GM13977 (cell line): ENCODE data around the gene KLRF1.

Experiments
- DNase-seq: peaks from one replicate; pipeline ENCODE4 v3.0.0; 2012; ENCODE audit warnings: low spot score
- CTCF ChIP-seq: IDR thresholded peaks from 2 replicates; pipeline ENCODE4 v1.5.1; 2012; ENCODE audit warnings: mild to moderate bottlenecking, control low read depth; ENCODE audit not compliant: insufficient read depth; ENCODE audit errors: extremely low read depth, missing control alignments
- in situ Hi-C: fragments of 300-500 bp; cut with MboI; formaldehyde crosslinking; loops from one replicate; pipeline ENCODE4 v1.12.0; 2022; ENCODE audit warnings: low sequenced_read_pairs, low pct_unique_long_range_greater_than_20kb, mixed read lengths, inconsistent platforms; ENCODE audit not compliant: unreplicated experiment

KLRF1 gene

GRCh38 chr12:9786726-9787717, 40.3 kb upstream of the KLRF1 start:
- no peak for DNase-seq
- no peak for TF ChIP-seq CTCF
- in situ Hi-C loops, result no loop called here

DNA sequence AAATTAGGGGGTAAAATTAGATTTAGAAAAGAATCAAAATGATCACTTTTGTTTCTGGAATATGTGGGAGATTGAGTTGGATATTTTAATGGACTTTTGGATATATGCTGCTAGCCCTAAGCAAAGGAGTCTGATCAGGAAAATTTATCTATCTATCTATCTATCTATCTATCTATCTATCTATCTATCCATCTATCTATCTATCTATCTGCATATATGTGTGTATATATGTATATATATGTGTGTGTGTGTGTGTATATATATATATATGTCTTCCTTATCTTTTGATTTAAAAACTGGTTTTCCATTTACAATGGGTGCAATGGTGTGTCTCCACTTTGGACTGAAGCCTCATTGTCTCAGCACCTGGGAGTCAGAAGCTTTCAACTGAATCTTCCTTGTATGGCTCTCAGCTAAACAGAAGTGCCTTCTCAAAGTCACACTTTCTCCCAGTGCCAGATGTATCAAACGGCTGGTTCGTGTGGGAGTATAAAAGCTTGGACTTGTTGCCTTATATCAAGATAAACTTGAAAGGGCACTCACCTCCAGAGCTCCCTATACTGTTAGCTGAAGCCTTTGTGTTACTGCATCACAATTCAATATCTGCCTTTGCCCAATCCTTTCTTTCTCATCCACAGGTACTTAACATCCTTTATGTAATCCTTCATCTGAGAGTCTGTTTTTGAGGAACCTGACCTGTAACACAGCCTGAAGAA, 34.9 kb upstream of the KLRF1 start:
- TF ChIP-seq CTCF, result no peak
- in situ Hi-C loops, result no loop called here

GRCh38 chr12:9792961-9793617, 34.2 kb upstream of the KLRF1 start:
- no peak for DNase-seq
- in situ Hi-C loops, result no loop called here
- TF ChIP-seq CTCF, result no peak

More for the DNA sequence above, 34.9 kb upstream of the KLRF1 start:
- no peak for DNase-seq

- TF ChIP-seq CTCF, result no peak
- DNase-seq, result no peak
- in situ Hi-C loops, result no loop called here
Measured at GRCh38 chr12:9793779-9794395, 33.4 kb upstream of the KLRF1 start.

DNA sequence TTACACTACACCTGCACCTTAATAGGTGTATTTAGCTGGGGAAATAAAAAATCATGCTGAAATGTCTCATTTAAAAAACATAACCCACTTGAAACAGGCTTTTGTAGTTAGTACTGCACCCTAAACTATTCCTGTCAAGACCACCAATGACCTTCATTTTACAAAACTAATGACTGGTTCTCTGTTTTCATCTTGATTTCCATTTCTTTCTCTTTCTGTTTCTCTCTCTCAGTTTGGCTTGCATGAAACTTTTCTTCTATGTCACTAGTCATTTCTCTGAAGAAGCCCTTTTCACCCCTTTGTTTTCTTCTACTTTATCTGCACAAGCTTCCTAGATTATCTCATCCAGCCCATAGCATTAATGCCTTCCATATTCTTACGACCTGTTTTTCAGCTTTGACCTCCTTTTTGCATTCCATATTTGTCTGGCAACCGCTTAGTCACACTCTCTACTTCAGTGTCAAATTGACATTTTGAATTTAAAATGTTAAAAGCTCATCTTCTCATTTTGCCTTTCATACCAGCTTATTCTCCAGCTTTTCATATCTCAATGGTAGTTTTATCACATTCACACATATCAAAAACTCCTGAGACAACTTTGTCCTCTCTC, 32.7 kb upstream of the KLRF1 start:
- TF ChIP-seq CTCF, result no peak
- in situ Hi-C loops, result no loop called here

DNA sequence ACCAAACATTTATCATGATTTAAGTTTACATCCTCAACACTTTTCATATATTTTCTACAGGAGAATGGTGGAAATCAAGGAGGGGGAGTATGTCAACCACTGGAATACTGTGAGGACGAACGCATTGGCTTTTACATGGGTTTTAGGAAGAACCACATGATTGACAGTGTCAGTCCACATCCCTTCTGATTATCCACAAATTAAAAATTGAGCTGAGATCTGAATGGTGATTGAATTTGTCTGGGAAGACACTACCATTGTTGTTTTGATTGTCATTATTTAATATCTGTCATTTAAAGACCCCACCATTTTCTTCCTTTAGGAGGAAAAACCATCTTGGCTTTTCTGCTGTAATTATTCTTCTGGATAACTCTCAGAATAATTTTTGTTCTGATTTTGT, 31.3 kb upstream of the KLRF1 start:
- in situ Hi-C loops, result no loop called here
- DNase-seq, result no peak
- TF ChIP-seq CTCF, result no peak

More for the DNA sequence above, 32.7 kb upstream of the KLRF1 start:
- no peak for DNase-seq
